Measurements from ENCODE around the gene ALDH1L1.
"Not testable (repeated sequence)": the region's sequence is repeated elsewhere in the genome, so short reads cannot be mapped to it uniquely, and the experiment has no call there.

The ALDH1L1 gene

DNA sequence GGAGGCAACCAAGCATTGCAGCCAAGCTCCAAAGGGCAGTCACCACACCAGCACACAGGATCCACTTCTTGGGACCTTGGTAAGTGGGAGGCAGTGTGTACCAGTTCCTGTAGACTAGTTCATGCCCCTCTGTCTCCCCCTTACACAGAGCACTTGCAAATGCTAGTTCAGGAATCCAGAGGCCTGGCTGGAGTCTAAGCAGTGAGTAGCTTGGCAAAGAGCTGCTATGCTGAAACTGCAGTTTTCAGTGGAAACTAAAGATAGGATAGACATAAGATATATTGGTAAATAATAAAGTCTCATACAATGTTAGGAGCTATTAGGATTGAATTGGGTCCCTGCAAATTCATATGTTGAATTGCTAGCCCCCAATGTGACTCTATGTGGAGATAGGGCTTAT is 82.6 kb downstream of the ALDH1L1 start:
- Histone ChIP-seq H3K4me1 (ENCODE audit: insufficient read depth, insufficient read length) (no peaks in the 10 kb centered on the region), H3K36me3 (ENCODE audit: insufficient read depth, insufficient read length, low read length) (no peaks in the 10 kb centered on the region), H3K4me3 (ENCODE audit: insufficient read length, low read depth) (no peak overlapping the region), H3K9ac (ENCODE audit: insufficient read length, low read depth) (no peak overlapping the region), H3K9me3 (ENCODE audit: insufficient read depth, low read length) (peaks cover 29% of the 10 kb centered on the region; the same call in 1 of the 2 replicates), H3K27me3 (ENCODE audit: insufficient read depth, insufficient read length) (no peaks in the 10 kb centered on the region)
- DNase-seq (ENCODE audit: low read depth, low spot score): no peak
- no peak for TF ChIP-seq ZNF274 (IDR thresholded peaks at IDR 0.05; ENCODE audit: low read depth, low read length)
- no peak for TF ChIP-seq YY1 (IDR thresholded peaks at IDR 0.05; ENCODE audit: insufficient read depth, insufficient read length)
- no peak for TF ChIP-seq SUZ12 (IDR thresholded peaks at IDR 0.05; ENCODE audit: extremely low read depth, insufficient read depth, insufficient read length)

DNA sequence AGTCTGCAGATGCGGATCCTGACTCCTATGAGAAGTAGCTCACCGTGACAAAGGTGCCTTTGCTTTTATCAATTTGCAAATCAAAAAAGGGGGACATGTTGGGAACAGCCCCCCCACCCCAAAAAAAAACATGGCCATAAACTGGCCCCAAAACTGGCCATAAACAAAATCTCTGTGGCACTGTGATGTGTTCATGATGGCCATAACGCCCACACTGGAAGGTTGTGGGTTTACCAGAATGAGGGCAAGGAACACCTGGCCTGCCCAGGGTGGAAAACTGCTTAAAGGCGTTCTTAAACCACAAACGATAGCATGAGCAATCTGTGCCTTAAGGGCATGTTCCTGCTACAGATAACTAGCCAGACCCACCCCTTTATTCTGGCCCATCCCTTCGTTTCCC is 84.1 kb downstream of the ALDH1L1 start:
- not testable (repeated sequence) for DNase-seq (ENCODE audit: low read depth, low spot score); H3K27me3 ChIP-seq (ENCODE audit: insufficient read depth, insufficient read length); H3K4me3 ChIP-seq (ENCODE audit: insufficient read length, low read depth); H3K4me1 ChIP-seq (ENCODE audit: insufficient read depth, insufficient read length); H3K9ac ChIP-seq (ENCODE audit: insufficient read length, low read depth); H3K36me3 ChIP-seq (ENCODE audit: insufficient read depth, insufficient read length, low read length)
- H3K9me3 ChIP-seq (ENCODE audit: insufficient read depth, low read length): peaks cover 44% of the 10 kb centered on the region; the same call in 1 of the 2 replicates

GRCh38 chr3:126092128-126092527 is 88.3 kb downstream of the ALDH1L1 start:
- not testable (repeated sequence) for H3K4me1 ChIP-seq (ENCODE audit: insufficient read depth, insufficient read length); H3K9ac ChIP-seq (ENCODE audit: insufficient read length, low read depth); H3K36me3 ChIP-seq (ENCODE audit: insufficient read depth, insufficient read length, low read length); H3K27me3 ChIP-seq (ENCODE audit: insufficient read depth, insufficient read length); DNase-seq (ENCODE audit: low read depth, low spot score); H3K4me3 ChIP-seq (ENCODE audit: insufficient read length, low read depth)
- peaks cover 80% of the 10 kb centered on the region for H3K9me3 ChIP-seq (ENCODE audit: insufficient read depth, low read length)

- DNase-seq (ENCODE audit: low read depth, low spot score): no peak
- H3K27me3 ChIP-seq (ENCODE audit: insufficient read depth, insufficient read length): no peaks in the 10 kb centered on the region
- no peak for TF ChIP-seq ZNF274 (IDR thresholded peaks at IDR 0.05; ENCODE audit: low read depth, low read length)
- TF ChIP-seq SUZ12 (IDR thresholded peaks at IDR 0.05; ENCODE audit: extremely low read depth, insufficient read depth, insufficient read length): no peak
- no peak for TF ChIP-seq YY1 (IDR thresholded peaks at IDR 0.05; ENCODE audit: insufficient read depth, insufficient read length)
- no peaks in the 10 kb centered on the region for H3K36me3 ChIP-seq (ENCODE audit: insufficient read depth, insufficient read length, low read length)
- H3K9me3 ChIP-seq (ENCODE audit: insufficient read depth, low read length): peaks cover 78% of the 10 kb centered on the region
- no peak overlapping the region for H3K9ac ChIP-seq (ENCODE audit: insufficient read length, low read depth)
- H3K4me1 ChIP-seq (ENCODE audit: insufficient read depth, insufficient read length): peaks cover 4% of the 10 kb centered on the region
- H3K4me3 ChIP-seq (ENCODE audit: insufficient read length, low read depth): no peak overlapping the region
Measured at GRCh38 chr3:126087552-126088175, 92.7 kb downstream of the ALDH1L1 start.

GRCh38 chr3:126085841-126086240 is 94.5 kb downstream of the ALDH1L1 start:
- TF ChIP-seq ZNF274 (IDR thresholded peaks at IDR 0.05; ENCODE audit: low read depth, low read length) (no peak), SUZ12 (IDR thresholded peaks at IDR 0.05; ENCODE audit: extremely low read depth, insufficient read depth, insufficient read length) (no peak), YY1 (IDR thresholded peaks at IDR 0.05; ENCODE audit: insufficient read depth, insufficient read length) (no peak)
- peaks cover 4% of the 10 kb centered on the region for H3K4me1 ChIP-seq (ENCODE audit: insufficient read depth, insufficient read length)
- H3K36me3 ChIP-seq (ENCODE audit: insufficient read depth, insufficient read length, low read length): no peaks in the 10 kb centered on the region
- no peaks in the 10 kb centered on the region for H3K27me3 ChIP-seq (ENCODE audit: insufficient read depth, insufficient read length)
- no peak for DNase-seq (ENCODE audit: low read depth, low spot score)
- H3K4me3 ChIP-seq (ENCODE audit: insufficient read length, low read depth): no peak overlapping the region
- no peak overlapping the region for H3K9ac ChIP-seq (ENCODE audit: insufficient read length, low read depth)
- H3K9me3 ChIP-seq (ENCODE audit: insufficient read depth, low read length): peaks cover 59% of the 10 kb centered on the region

GRCh38 chr3:126085276-126085675 is 95.1 kb downstream of the ALDH1L1 start:
- no peak overlapping the region for H3K9ac ChIP-seq (ENCODE audit: insufficient read length, low read depth)
- no peak overlapping the region for H3K4me3 ChIP-seq (ENCODE audit: insufficient read length, low read depth)
- H3K36me3 ChIP-seq (ENCODE audit: insufficient read depth, insufficient read length, low read length): no peaks in the 10 kb centered on the region
- TF ChIP-seq YY1 (IDR thresholded peaks at IDR 0.05; ENCODE audit: insufficient read depth, insufficient read length) (no peak), ZNF274 (IDR thresholded peaks at IDR 0.05; ENCODE audit: low read depth, low read length) (no peak), SUZ12 (IDR thresholded peaks at IDR 0.05; ENCODE audit: extremely low read depth, insufficient read depth, insufficient read length) (no peak)
- H3K27me3 ChIP-seq (ENCODE audit: insufficient read depth, insufficient read length): no peaks in the 10 kb centered on the region
- no peak for DNase-seq (ENCODE audit: low read depth, low spot score)
- H3K9me3 ChIP-seq (ENCODE audit: insufficient read depth, low read length): peaks cover 54% of the 10 kb centered on the region
- H3K4me1 ChIP-seq (ENCODE audit: insufficient read depth, insufficient read length): peaks cover 4% of the 10 kb centered on the region

GRCh38 chr3:126084768-126085180 is 95.6 kb downstream of the ALDH1L1 start:
- Histone ChIP-seq H3K27me3 (ENCODE audit: insufficient read depth, insufficient read length) (no peaks in the 10 kb centered on the region), H3K9ac (ENCODE audit: insufficient read length, low read depth) (no peak overlapping the region), H3K36me3 (ENCODE audit: insufficient read depth, insufficient read length, low read length) (no peaks in the 10 kb centered on the region), H3K4me1 (ENCODE audit: insufficient read depth, insufficient read length) (peaks cover 4% of the 10 kb centered on the region), H3K4me3 (ENCODE audit: insufficient read length, low read depth) (peak overlapping the region; percentile 86), H3K9me3 (ENCODE audit: insufficient read depth, low read length) (peaks cover 49% of the 10 kb centered on the region)
- TF ChIP-seq ZNF274 (IDR thresholded peaks at IDR 0.05; ENCODE audit: low read depth, low read length) (no peak), YY1 (IDR thresholded peaks at IDR 0.05; ENCODE audit: insufficient read depth, insufficient read length) (no peak), SUZ12 (IDR thresholded peaks at IDR 0.05; ENCODE audit: extremely low read depth, insufficient read depth, insufficient read length) (no peak)
- no peak for DNase-seq (ENCODE audit: low read depth, low spot score)
